Stimulated activated naive CD8-positive, alpha-beta T cell treated with anti-CD3 and anti-CD28 coated beads, Interleukin-15, Interleukin-2, amounts not matched to agents 100 U/mL and 50 U/mL, for 24 hours (primary cell): ENCODE data around the gene BCAS3.
A peak's percentile ranks its signal among the peaks of the same experiment; 100 is the strongest.

Source experiments
- ATAC-seq: fragments of 150-1000 bp; cut with Tn5 transposase; one replicate; pipeline ENCODE4 v1.10.0; 2021
- DNase-seq: peaks from one replicate; pipeline ENCODE4 v3.0.0; 2021

BCAS3 gene

GRCh38 chr17:61199431-61200338 lies 522.0 kb downstream of the BCAS3 start:
- ATAC-seq (no peak), DNase-seq (no peak)

- no peak for ATAC-seq
- DNase-seq, result no peak
Measured at GRCh38 chr17:61200339-61200715, 522.7 kb downstream of the BCAS3 start.

GRCh38 chr17:61201211-61201610 lies 523.6 kb downstream of the BCAS3 start:
- DNase-seq, result no peak
- no peak for ATAC-seq

- no peak for ATAC-seq
- no peak for DNase-seq
Measured at GRCh38 chr17:61202564-61202963, 524.9 kb downstream of the BCAS3 start.

GRCh38 chr17:61203671-61204131 lies 526.0 kb downstream of the BCAS3 start:
- DNase-seq, result no peak
- ATAC-seq, result no peak

GRCh38 chr17:61204456-61204855 lies 526.8 kb downstream of the BCAS3 start:
- DNase-seq (no peak), ATAC-seq (no peak)

GRCh38 chr17:61205401-61205800 lies 527.8 kb downstream of the BCAS3 start:
- DNase-seq (no peak), ATAC-seq (no peak)

GRCh38 chr17:61205931-61206330 lies 528.3 kb downstream of the BCAS3 start:
- DNase-seq (no peak), ATAC-seq (no peak)

- DNase-seq (no peak), ATAC-seq (no peak)
Measured at GRCh38 chr17:61206922-61207321, 529.3 kb downstream of the BCAS3 start.

GRCh38 chr17:61208301-61209105 lies 530.9 kb downstream of the BCAS3 start:
- ATAC-seq (no peak), DNase-seq (no peak)

GRCh38 chr17:61209106-61209439 lies 531.4 kb downstream of the BCAS3 start:
- ATAC-seq, result no peak
- DNase-seq, result no peak

- ATAC-seq, result no peak
- DNase-seq, result no peak
Measured at GRCh38 chr17:61209525-61209924, 531.9 kb downstream of the BCAS3 start.

- ATAC-seq, result no peak
- DNase-seq, result no peak
Measured at GRCh38 chr17:61211236-61211635, 533.6 kb downstream of the BCAS3 start.

- DNase-seq, result no peak
Measured at GRCh38 chr17:61212655-61213054, 535.0 kb downstream of the BCAS3 start.

GRCh38 chr17:61214753-61215152 lies 537.1 kb downstream of the BCAS3 start:
- DNase-seq (no peak), ATAC-seq (no peak)

More at GRCh38 chr17:61212655-61213054, 535.0 kb downstream of the BCAS3 start:
- ATAC-seq, result no peak

- ATAC-seq (no peak), DNase-seq (no peak)
Measured at GRCh38 chr17:61216066-61216465, 538.4 kb downstream of the BCAS3 start.

- no peak for DNase-seq
- no peak for ATAC-seq
Measured at GRCh38 chr17:61217878-61218437, 540.3 kb downstream of the BCAS3 start.

- ATAC-seq (no peak), DNase-seq (no peak)
Measured at GRCh38 chr17:61218438-61218837, 540.8 kb downstream of the BCAS3 start.

- no peak for ATAC-seq
- no peak for DNase-seq
Measured at GRCh38 chr17:61219460-61219859, 541.8 kb downstream of the BCAS3 start.

- ATAC-seq (no peak), DNase-seq (no peak)
Measured at GRCh38 chr17:61221181-61221580, 543.5 kb downstream of the BCAS3 start.

- ATAC-seq (peak; percentile 51), DNase-seq (no peak)
Measured at GRCh38 chr17:61221597-61222471, 544.2 kb downstream of the BCAS3 start.

- ATAC-seq (no peak), DNase-seq (no peak)
Measured at GRCh38 chr17:61223725-61224124, 546.1 kb downstream of the BCAS3 start.
